Measurements from ENCODE around the gene STK38L. TPM values are rescaled to one million over a fixed set of nuclear protein-coding genes. Genes with fewer than 3 reads are reported as not detected.
"Not testable (repeated sequence)": the region's sequence is repeated elsewhere in the genome, so short reads cannot be mapped to it uniquely, and the experiment has no call there.

STK38L gene
- total RNA-seq, 1 donor from 2014 or later = 36.0 TPM

DNA sequence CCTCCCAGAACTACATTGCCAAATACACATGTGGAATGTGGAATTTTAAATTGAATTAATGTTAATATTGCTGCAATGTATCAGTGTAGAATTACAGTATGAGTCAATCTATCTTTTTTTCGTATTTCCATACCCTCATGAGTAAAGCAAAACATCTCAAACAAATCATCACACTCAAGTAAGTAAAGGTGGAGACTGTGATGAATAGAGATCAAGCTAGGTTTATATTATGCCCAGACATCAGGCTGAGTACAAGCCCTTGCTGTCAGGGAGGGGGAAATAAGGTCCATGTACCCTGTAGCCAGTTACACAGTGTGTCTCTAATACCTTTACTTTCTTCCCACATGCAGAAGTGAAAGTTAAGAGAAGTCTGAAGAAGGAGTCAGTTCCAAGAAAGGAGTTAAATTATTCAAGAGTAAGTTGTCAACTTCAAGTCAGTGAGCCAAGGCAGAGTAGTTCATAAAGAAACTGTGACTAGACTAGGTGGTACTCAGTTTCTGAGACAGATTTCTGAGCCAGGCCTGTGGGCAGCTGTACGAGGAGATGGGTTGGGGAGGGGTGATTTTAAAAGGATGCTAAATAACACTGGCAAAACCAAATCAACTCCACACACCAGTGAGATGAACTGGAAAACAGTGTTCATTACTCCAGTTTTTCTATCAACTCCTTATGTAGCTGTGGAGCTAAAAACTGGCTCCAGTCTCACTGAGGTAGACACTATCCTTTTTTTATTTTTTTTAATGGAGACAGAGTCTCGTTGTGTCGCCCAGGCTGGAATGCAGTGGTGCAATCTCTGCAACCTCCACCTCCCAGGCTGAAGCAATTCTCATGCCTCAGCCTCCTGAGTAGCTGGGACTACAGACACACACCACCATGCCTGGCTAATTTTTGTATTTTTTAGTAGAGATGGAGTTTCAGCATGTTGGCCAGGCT is 23.8 kb upstream of the STK38L start:
- H3K9me3 ChIP-seq = no peaks in the 10 kb centered on the region
- ATAC-seq (no peak), DNase-seq (no peak)
- TF ChIP-seq, protein P1, sequence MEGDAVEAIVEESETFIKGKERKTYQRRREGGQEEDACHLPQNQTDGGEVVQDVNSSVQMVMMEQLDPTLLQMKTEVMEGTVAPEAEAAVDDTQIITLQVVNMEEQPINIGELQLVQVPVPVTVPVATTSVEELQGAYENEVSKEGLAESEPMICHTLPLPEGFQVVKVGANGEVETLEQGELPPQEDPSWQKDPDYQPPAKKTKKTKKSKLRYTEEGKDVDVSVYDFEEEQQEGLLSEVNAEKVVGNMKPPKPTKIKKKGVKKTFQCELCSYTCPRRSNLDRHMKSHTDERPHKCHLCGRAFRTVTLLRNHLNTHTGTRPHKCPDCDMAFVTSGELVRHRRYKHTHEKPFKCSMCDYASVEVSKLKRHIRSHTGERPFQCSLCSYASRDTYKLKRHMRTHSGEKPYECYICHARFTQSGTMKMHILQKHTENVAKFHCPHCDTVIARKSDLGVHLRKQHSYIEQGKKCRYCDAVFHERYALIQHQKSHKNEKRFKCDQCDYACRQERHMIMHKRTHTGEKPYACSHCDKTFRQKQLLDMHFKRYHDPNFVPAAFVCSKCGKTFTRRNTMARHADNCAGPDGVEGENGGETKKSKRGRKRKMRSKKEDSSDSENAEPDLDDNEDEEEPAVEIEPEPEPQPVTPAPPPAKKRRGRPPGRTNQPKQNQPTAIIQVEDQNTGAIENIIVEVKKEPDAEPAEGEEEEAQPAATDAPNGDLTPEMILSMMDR (IDR thresholded peaks at IDR 0.05) = no peak
- no peak overlapping the region for H3K27ac ChIP-seq
- no peaks in the 10 kb centered on the region for H3K27me3 ChIP-seq
- intact Hi-C loops (cut with DNase I) = no loop called here
- no peaks in the 10 kb centered on the region for H3K4me1 ChIP-seq
- H3K36me3 ChIP-seq = no peaks in the 10 kb centered on the region
- no peak overlapping the region for H3K4me3 ChIP-seq

DNA sequence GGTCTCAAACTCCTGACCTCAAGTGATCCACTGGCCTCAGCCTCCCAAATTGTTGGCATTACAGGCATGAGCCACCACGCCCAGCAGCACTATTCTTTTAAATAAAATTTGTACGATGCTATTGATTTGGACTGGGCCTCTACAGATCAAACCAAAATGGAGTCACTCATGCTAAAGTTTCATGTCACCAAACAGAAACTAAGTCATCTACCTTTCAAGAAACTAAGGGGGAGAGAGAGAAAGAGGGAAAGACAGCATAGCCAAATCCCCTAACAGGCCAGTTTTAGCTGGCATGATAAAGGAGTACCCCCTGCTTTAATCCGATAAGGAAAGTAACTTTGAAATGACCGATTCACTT is 23.1 kb upstream of the STK38L start:
- Histone ChIP-seq H3K4me3 (no peak overlapping the region), H3K36me3 (no peaks in the 10 kb centered on the region), H3K4me1 (no peaks in the 10 kb centered on the region), H3K27ac (no peak overlapping the region), H3K27me3 (no peaks in the 10 kb centered on the region), H3K9me3 (no peaks in the 10 kb centered on the region)
- TF ChIP-seq, protein P1 (IDR thresholded peaks at IDR 0.05) = no peak
- intact Hi-C loops (cut with DNase I) = no loop called here
- ATAC-seq = no peak
- DNase-seq = no peak

DNA sequence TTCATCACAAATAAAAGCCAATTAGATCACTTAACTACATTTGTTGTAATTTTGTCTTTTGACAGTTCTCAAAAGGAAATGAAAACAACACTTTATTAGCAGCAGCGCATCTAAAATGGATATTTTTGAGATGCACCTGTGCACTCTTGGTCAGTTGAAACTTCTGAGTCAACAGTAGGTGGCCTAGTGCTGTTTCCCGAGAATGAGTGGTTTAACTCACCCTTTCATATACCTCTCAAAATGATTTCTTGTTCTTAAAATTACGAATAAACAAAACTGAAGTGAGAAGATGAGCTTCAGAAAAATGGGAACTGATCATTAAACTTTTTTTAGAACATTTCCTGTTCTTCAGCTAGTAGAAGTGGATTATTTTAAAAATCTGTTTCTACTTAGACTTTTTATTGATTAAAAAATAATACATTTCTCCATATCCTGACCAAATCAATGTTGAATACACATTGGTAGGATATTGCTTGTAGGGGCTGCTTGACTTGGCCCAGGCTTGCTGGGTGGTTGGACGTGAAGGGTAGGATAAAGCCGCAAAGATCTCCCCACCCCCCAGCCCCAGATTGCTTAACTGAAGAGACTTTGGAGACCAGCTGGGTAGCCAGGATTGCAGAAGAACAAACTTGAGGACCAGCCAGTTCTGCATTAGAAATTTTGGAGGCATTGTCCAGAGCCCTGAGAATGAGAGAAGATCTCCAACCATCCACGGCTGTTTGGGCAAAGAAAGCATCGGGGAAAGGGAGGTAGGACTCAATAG is 22.3 kb upstream of the STK38L start:
- no peak overlapping the region for H3K4me3 ChIP-seq
- DNase-seq (no peak), ATAC-seq (peak; percentile 23)
- no peaks in the 10 kb centered on the region for H3K36me3 ChIP-seq
- no peaks in the 10 kb centered on the region for H3K27me3 ChIP-seq
- intact Hi-C loops (cut with DNase I) = no loop called here
- H3K27ac ChIP-seq = no peak overlapping the region
- H3K4me1 ChIP-seq = peaks cover 5% of the 10 kb centered on the region
- no peaks in the 10 kb centered on the region for H3K9me3 ChIP-seq
- TF ChIP-seq, protein P1 (IDR thresholded peaks at IDR 0.05) = no peak

DNA sequence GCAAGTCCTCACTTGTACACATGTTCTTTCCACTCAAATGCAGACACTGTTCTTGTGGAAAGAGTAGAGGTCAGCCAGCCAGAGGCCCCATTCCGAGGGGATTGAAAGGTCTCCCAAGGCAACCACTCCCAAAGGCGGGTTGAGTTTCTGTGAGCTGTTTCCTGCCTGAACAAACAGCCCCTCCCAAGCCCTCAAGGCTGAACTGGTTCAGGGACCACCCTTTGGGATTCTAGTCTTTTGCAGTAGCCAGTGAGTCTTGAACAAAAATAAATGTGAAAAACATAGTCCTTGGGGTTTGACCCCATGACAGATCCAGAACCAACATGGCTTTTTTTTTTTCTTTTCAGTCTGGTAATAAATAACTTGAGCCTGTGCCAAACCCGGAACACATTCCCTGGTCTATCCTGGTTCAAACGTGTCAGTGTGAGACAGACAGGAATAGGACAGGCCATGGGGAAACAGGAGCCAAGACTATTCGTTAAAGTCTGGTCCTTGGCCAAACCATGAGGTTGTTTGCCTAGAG is 17.6 kb upstream of the STK38L start:
- DNase-seq (no peak), ATAC-seq (no peak)
- peaks cover 5% of the 10 kb centered on the region for H3K4me1 ChIP-seq
- intact Hi-C loops (cut with DNase I) = no loop called here
- H3K4me3 ChIP-seq = no peak overlapping the region
- no peak overlapping the region for H3K27ac ChIP-seq
- no peaks in the 10 kb centered on the region for H3K9me3 ChIP-seq
- H3K36me3 ChIP-seq = no peaks in the 10 kb centered on the region
- H3K27me3 ChIP-seq = no peaks in the 10 kb centered on the region
- TF ChIP-seq, protein P1 (IDR thresholded peaks at IDR 0.05) = no peak

DNA sequence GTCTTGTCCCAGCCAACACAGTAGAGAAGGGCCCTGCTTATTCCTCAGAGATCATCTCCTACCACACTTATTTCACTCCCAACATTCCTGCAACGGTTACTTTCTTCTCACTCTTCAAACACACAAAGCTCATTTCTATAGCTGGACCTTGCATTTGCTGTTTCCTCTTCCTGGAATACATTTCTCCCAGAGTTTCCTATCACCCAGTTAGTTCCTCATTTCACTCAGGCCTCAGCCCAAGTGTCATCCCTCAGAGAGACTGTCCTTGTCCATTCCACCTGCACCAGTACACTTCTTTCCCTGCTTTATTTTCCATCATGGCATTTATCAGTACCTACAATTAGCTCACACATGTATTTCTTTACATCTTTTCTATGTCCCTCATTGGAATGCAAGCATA is 14.7 kb upstream of the STK38L start:
- ATAC-seq (peak; percentile 64), DNase-seq (no peak)
- Histone ChIP-seq H3K36me3 (no peaks in the 10 kb centered on the region), H3K27me3 (no peaks in the 10 kb centered on the region), H3K9me3 (no peaks in the 10 kb centered on the region), H3K27ac (no peak overlapping the region), H3K4me1 (peaks cover 5% of the 10 kb centered on the region), H3K4me3 (no peak overlapping the region)
- TF ChIP-seq, protein P1 (IDR thresholded peaks at IDR 0.05) = no peak
- intact Hi-C loops (cut with DNase I) = no loop called here

DNA sequence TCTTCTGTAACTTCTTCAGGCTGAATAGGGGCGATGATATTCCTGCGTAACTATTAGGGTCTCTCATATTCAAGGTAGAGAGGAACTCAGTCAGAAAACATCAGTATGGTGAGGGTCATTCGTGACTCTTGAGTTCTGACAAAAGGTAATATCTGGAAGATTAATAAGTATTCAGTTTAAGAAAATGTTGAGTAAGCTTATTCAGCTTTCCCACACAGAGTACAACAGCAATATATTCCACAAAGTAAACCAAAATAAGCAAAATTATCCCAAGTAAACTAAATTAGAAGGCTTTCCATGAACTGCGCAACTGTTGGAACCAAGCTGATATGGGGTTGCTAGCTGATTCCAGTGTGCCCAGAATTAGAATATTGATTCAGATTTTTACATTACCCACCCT is 12.7 kb upstream of the STK38L start:
- H3K36me3 ChIP-seq; H3K27me3 ChIP-seq; ATAC-seq; H3K27ac ChIP-seq; H3K9me3 ChIP-seq; H3K4me1 ChIP-seq; H3K4me3 ChIP-seq; DNase-seq; intact Hi-C loops (cut with DNase I): not testable (repeated sequence)

Measured in upper lobe of right lung (tissue), 1 donor.